HepG2 (cell line): Measurements from ENCODE around the gene SATB2. TPM values are rescaled to one million over a fixed set of nuclear protein-coding genes. Genes with fewer than 3 reads are reported as not detected.

Source experiments
- ATAC-seq: fragments of 200-7000 bp; cut with Tn5 transposase; 3 replicates; pipeline ENCODE4 v1.9.1; 2020; ENCODE audit warnings: mild to moderate bottlenecking, moderate library complexity
- BruUV-seq: library from RNA; stranded (reverse); fragments of 400-500 nt; replicated peaks from 2 replicates; lab custom pipeline; 2021; lab: Mats Ljungman, UMichigan
- CTCF ChIA-PET: fragments of 300-600 bp; formaldehyde crosslinking; extraction: SDS; loops from one replicate; lab custom pipeline; 2021; ENCODE audit warnings: low total read pairs, inconsistent platforms, low intra/inter-chr PET ratio; lab: Yijun Ruan, JAX
- POLR2A ChIA-PET: fragments of 350-600 bp; sonication (Branson Sonifier 250); formaldehyde crosslinking; loops from one replicate; lab custom pipeline; 2020; ENCODE audit warnings: antibody characterized with exemption, inconsistent platforms; lab: Yijun Ruan, JAX
- DNase-seq: peaks from one replicate; pipeline ENCODE4 v3.0.0-alpha.2; 2015; ENCODE audit warnings: low spot score
- FAIRE-seq: peaks from 3 replicates; lab custom pipeline; 2011; peaks lifted over from hg19 to GRCh38; lab: Jason Lieb, UNC
- H2AFZ ChIP-seq: one replicate; pipeline ENCODE4 v1.6.1; 2011; ENCODE audit warnings: low read length, inconsistent platforms
- H3K27ac ChIP-seq: fragments of 300-600 bp; 3 replicates; pipeline ENCODE4 v1.8.0; 2011; ENCODE audit warnings: mixed run types, mild to moderate bottlenecking, mixed read lengths, low read length, inconsistent platforms; ENCODE audit not compliant: insufficient read depth; ENCODE audit errors: extremely low read length
- H3K27me3 ChIP-seq, 2 experiments: fragments of 200-600 bp in 1 of 2; 2 replicates in 1 of 2; 3 replicates in 1 of 2; pipeline versions ENCODE4 v1.6.0 to v1.8.0; 2011; ENCODE audit warnings: low read length in 2 of 2, mild to moderate bottlenecking in 2 of 2, moderate library complexity in 2 of 2, inconsistent platforms in 1 of 2; ENCODE audit not compliant: insufficient read depth in 2 of 2, control insufficient read depth in 1 of 2
- H3K36me3 ChIP-seq, 2 experiments: fragments of 200-600 bp in 1 of 2; replicated peaks in 1 of 2; 2 replicates in 1 of 2; 3 replicates in 1 of 2; pipeline versions ENCODE4 v1.5.1 to v1.8.0; 2011; ENCODE audit warnings: low read length in 2 of 2, inconsistent platforms in 1 of 2; ENCODE audit not compliant: insufficient read depth in 2 of 2, control insufficient read depth in 1 of 2
- H3K4me1 ChIP-seq: 2 replicates; pipeline ENCODE4 v1.5.1; 2012; ENCODE audit warnings: low read length, inconsistent platforms; ENCODE audit not compliant: insufficient read depth
- H3K4me2 ChIP-seq: 2 replicates; pipeline ENCODE4 v1.6.0; 2011; ENCODE audit warnings: low read depth, low read length, inconsistent platforms
- H3K4me3 ChIP-seq, 3 experiments: fragments of 200-600 bp in 1 of 3; sonication (generic), shearing (Covaris generic) in 1 of 3; replicated peaks in 1 of 3; 2 replicates each; pipeline ENCODE4 v1.5.1; 2011 to 2016; ENCODE audit warnings: low read length in 3 of 3, inconsistent platforms in 2 of 3, low read depth in 2 of 3, mild to moderate bottlenecking in 2 of 3, control low read depth in 1 of 3, mixed read lengths in 1 of 3; ENCODE audit not compliant: insufficient read depth in 1 of 3
- H3K79me2 ChIP-seq: one replicate; pipeline ENCODE4 v1.6.1; 2011; ENCODE audit warnings: low read length, inconsistent platforms; ENCODE audit not compliant: insufficient read depth
- H3K9ac ChIP-seq: 2 replicates; pipeline ENCODE4 v1.6.0; 2011; ENCODE audit warnings: mild to moderate bottlenecking, low read depth, low read length, inconsistent platforms; ENCODE audit not compliant: insufficient read depth
- H3K9me3 ChIP-seq: 2 replicates; pipeline ENCODE4 v1.5.1; 2012; ENCODE audit warnings: mild to moderate bottlenecking, low read length
- H4K20me1 ChIP-seq: 2 replicates; pipeline ENCODE4 v1.6.0; 2011; ENCODE audit warnings: inconsistent platforms, mild to moderate bottlenecking, low read length, moderate library complexity; ENCODE audit not compliant: insufficient read depth
- CHD4 ChIP-seq: fragments of 200-600 bp; sonication (generic); IDR thresholded peaks from 2 replicates; pipeline ENCODE4 v1.7.0; 2017; ENCODE audit warnings: mild to moderate bottlenecking, low read length, borderline replicate concordance
- CREM ChIP-seq, 2 experiments: sonication (generic) in 1 of 2; formaldehyde crosslinking in 1 of 2; IDR thresholded peaks; 2 replicates each; pipeline versions ENCODE4 v1.4.0 to v1.6.1; 2016 to 2020; ENCODE audit warnings: antibody characterized with exemption in 1 of 2, mild to moderate bottlenecking in 1 of 2, missing genetic modification reagents in 1 of 2
- HNF4G ChIP-seq, 2 experiments: sonication (generic) in 1 of 2; formaldehyde crosslinking in 1 of 2; IDR thresholded peaks; 2 replicates each; pipeline versions ENCODE4 v1.4.0 to v1.6.1; 2011 to 2020; ENCODE audit warnings: borderline replicate concordance in 2 of 2, low read depth in 2 of 2, mild to moderate bottlenecking in 2 of 2, low read length in 1 of 2, missing genetic modification reagents in 1 of 2, moderate library complexity in 1 of 2
- LRRFIP1 ChIP-seq: sonication (generic); formaldehyde crosslinking; conservative IDR thresholded peaks from 2 replicates; pipeline ENCODE4 v1.4.0; 2020; ENCODE audit warnings: missing genetic modification reagents
- RFX3 ChIP-seq: IDR thresholded peaks from 2 replicates; pipeline ENCODE4 v1.6.1; 2016; ENCODE audit warnings: missing biosample characterization, missing genetic modification reagents
- TOPORS ChIP-seq: sonication (generic); formaldehyde crosslinking; IDR thresholded peaks from 2 replicates; pipeline ENCODE4 v1.8.0; 2023; ENCODE audit warnings: mild to moderate bottlenecking, missing genetic modification reagents
- ZFY ChIP-seq: sonication (generic); formaldehyde crosslinking; IDR thresholded peaks from 2 replicates; pipeline ENCODE4 v1.4.0; 2020; ENCODE audit warnings: missing genetic modification reagents
- ZNF253 ChIP-seq: sonication (generic); formaldehyde crosslinking; IDR thresholded peaks from 2 replicates; pipeline ENCODE4 v1.8.0; 2022; ENCODE audit warnings: mild to moderate bottlenecking, missing genetic modification reagents, borderline replicate concordance
- WGBS: methylation state at CpG from one replicate; pipeline ENCODE4 v1.1.6; 2017; ENCODE audit warnings: low lambda C conversion rate; 5-methylcytosine and 5-hydroxymethylcytosine counted together
- in situ Hi-C: cut with HindIII; loops from 2 replicates; pipeline ENCODE4 v1.10.0; 2017; ENCODE audit warnings: low pct_unique_long_range_greater_than_20kb; ENCODE audit not compliant: extremely low pct_ligation_motif_present
- intact Hi-C: fragments of 100-400 bp; cut with micrococcal nuclease; formaldehyde crosslinking; loops from one replicate; pipeline ENCODE4 v1.10.0; 2022; ENCODE audit not compliant: unreplicated experiment
- polyA plus RNA-seq, 8 experiments: library from polyadenylated mRNA; depleted of rRNA in 3 of 8; stranded (reverse) in 7 of 8; unstranded in 1 of 8; fragments of >200 nt; fragmentation: Illumina TruSeq in 4 of 8; extraction: Trizol in 4 of 8; gene quantifications; 2 replicates each; pipeline versions ENCODE4 v1.2.1 to v1.2.3, GENCODE V29; 2011 to 2016; ENCODE audit warnings: low read depth in 4 of 8, missing spikeins in 1 of 8, mixed read lengths in 1 of 8; ENCODE audit not compliant: insufficient read depth in 1 of 8
- total RNA-seq, 5 experiments: library from RNA; depleted of rRNA; stranded (reverse); fragments of >200 nt; fragmentation: Illumina TruSeq; extraction: Trizol; gene quantifications; 2 replicates each; pipeline ENCODE4 v1.2.3, GENCODE V29; 2016; ENCODE audit warnings: low read depth in 1 of 5

Gene SATB2
- total and polyA plus RNA-seq, 2 of the 13 experiments (the other 11 are each of a cell fraction or from before 2014, with no cell fraction given), result 2.5 to 5.5 TPM

DNA sequence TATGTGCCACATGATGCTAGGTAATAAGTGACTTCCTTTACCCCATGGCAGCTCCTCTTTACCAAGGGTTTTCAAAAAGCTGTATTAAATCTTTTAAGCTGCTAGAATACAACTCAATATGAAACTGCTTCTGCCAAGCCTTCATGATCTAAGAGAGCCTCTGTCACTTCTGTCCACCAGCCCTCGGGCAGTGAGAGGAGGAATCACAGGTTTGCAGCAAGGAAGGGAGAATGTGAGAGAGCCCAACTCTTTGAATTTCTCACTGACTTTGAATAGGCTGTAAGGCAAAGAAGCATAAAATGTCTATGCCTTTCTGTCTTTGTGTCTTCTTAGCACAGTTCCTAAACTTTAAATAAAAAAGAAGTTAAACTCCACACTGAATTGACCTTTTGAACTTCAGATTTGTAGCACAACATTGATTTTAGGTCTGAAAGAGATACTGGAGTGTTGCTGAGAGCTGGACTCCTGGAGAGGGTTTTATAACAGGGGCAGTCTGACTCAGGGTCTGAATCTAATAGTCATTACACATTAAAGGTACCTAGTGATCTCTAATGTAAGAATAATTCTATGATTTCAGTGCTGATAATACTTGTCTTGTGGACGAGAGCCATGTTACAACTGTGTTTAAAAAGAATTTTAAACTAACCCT, 48.1 kb upstream of the SATB2 start:
- no peak for DNase-seq
- BruUV-seq, result no TSS peak
- no peak overlapping the region for H2AFZ ChIP-seq
- H4K20me1 ChIP-seq, result no peaks in the 10 kb centered on the region
- intact Hi-C loops, result no loop called here
- no peak overlapping the region for H3K9ac ChIP-seq
- ATAC-seq, result no peak; the same call in 2 of the 3 replicates
- in situ Hi-C loops, result no loop called here
- TF ChIP-seq RFX3 (CRISPR knock-in tag) (no peak), TOPORS (CRISPR knock-in tag) (no peak), LRRFIP1 (CRISPR knock-in tag) (no peak), CHD4 (no peak), ZFY (CRISPR knock-in tag) (no peak), CREM (IDR thresholded peaks at IDR 0.05) (no peak), CREM (CRISPR knock-in tag; IDR thresholded peaks at IDR 0.05) (no peak), ZNF253 (CRISPR knock-in tag) (no peak), HNF4G (IDR thresholded peaks at IDR 0.05; ENCODE audit: borderline replicate concordance, low read depth, low read length) (no peak), HNF4G (CRISPR knock-in tag; IDR thresholded peaks at IDR 0.05; ENCODE audit: borderline replicate concordance, low read depth) (no peak)
- H3K4me3 ChIP-seq, result no peak overlapping the region
- H3K27ac ChIP-seq, result no peak overlapping the region
- no peaks in the 10 kb centered on the region for H3K4me1 ChIP-seq
- no peak overlapping the region for H3K4me2 ChIP-seq
- CTCF ChIA-PET, result no interaction called here
- H3K79me2 ChIP-seq, result no peaks in the 10 kb centered on the region
- no peaks in the 10 kb centered on the region for H3K36me3 ChIP-seq
- POLR2A ChIA-PET, result no interaction called here
- no peaks in the 10 kb centered on the region for H3K27me3 ChIP-seq
- no peaks in the 10 kb centered on the region for H3K9me3 ChIP-seq
- WGBS, result 0% methylated on average over 2 of the region's 2 CpGs
- no peak for FAIRE-seq
